A673 (cell line): ENCODE data around the gene SIGLEC10. TPM values are rescaled to one million over a fixed set of nuclear protein-coding genes. Genes with fewer than 3 reads are reported as not detected.

Source experiments
- BruUV-seq: library from RNA; stranded (reverse); fragments of 400-500 nt; replicated peaks from 2 replicates; lab custom pipeline; 2021; lab: Mats Ljungman, UMichigan
- CTCF ChIA-PET: fragments of 300-600 bp; sonication (Branson Sonifier 250); formaldehyde crosslinking; loops from one replicate; lab custom pipeline; 2022; ENCODE audit warnings: antibody characterized with exemption; lab: Charles Lee
- POLR2A ChIA-PET: fragments of 300-600 bp; sonication (Branson Sonifier 250); formaldehyde crosslinking; loops from one replicate; lab custom pipeline; 2022; ENCODE audit warnings: antibody characterized with exemption; ENCODE audit not compliant: low non-redundant PET; lab: Charles Lee
- DNase-seq: peaks from one replicate; pipeline ENCODE4 v3.0.0-alpha.2; 2015; ENCODE audit warnings: low spot score
- H3K27ac ChIP-seq: fragments of 200-600 bp; sonication (generic); 2 replicates; pipeline ENCODE4 v1.5.1; 2016; ENCODE audit warnings: mixed run types, low read depth, mild to moderate bottlenecking, mixed read lengths, antibody characterized with exemption, low read length; ENCODE audit not compliant: poor library complexity, severe bottlenecking
- H3K27me3 ChIP-seq: fragments of 200-600 bp; sonication (generic); replicated peaks from 2 replicates; pipeline ENCODE4 v1.6.1; 2017; ENCODE audit warnings: mixed run types, low read depth, mild to moderate bottlenecking, mixed read lengths, antibody characterized with exemption, low read length; ENCODE audit not compliant: insufficient read depth, poor library complexity
- H3K36me3 ChIP-seq: fragments of 200-600 bp; sonication (generic); 2 replicates; pipeline ENCODE4 v1.6.1; 2016; ENCODE audit warnings: mixed run types, mild to moderate bottlenecking, mixed read lengths, antibody characterized with exemption, low read length; ENCODE audit not compliant: insufficient read depth, poor library complexity, severe bottlenecking
- H3K4me1 ChIP-seq: fragments of 200-600 bp; sonication (generic); 2 replicates; pipeline ENCODE4 v1.6.1; 2017; ENCODE audit warnings: mixed run types, mild to moderate bottlenecking, mixed read lengths, antibody characterized with exemption, low read length; ENCODE audit not compliant: insufficient read depth, poor library complexity, severe bottlenecking
- H3K4me3 ChIP-seq: fragments of 200-600 bp; sonication (generic); 2 replicates; pipeline ENCODE4 v1.5.1; 2016; ENCODE audit warnings: low read depth, mixed run types, mild to moderate bottlenecking, mixed read lengths, low read length; ENCODE audit not compliant: poor library complexity, severe bottlenecking
- H3K9me3 ChIP-seq: fragments of 200-600 bp; sonication (generic); 2 replicates; pipeline ENCODE4 v1.6.1; 2016; ENCODE audit warnings: mixed run types, low read depth, mild to moderate bottlenecking, mixed read lengths, antibody characterized with exemption, low read length; ENCODE audit not compliant: poor library complexity, severe bottlenecking
- CTCF ChIP-seq: fragments of 300-800, 200-600 bp; sonication (generic); conservative IDR thresholded peaks from 2 replicates; pipeline ENCODE4 v1.5.1; 2017; ENCODE audit warnings: low read depth, mild to moderate bottlenecking, antibody characterized with exemption, low read length, moderate library complexity, mixed read lengths
- EZH2 ChIP-seq: fragments of 200-600 bp; sonication (generic); IDR thresholded peaks from 2 replicates; pipeline ENCODE4 v1.6.1; 2017; ENCODE audit warnings: borderline replicate concordance, low read depth, mild to moderate bottlenecking, mixed read lengths, antibody characterized with exemption, low read length; ENCODE audit not compliant: poor library complexity, severe bottlenecking
- intact Hi-C: fragments of 100-400 bp; cut with micrococcal nuclease; formaldehyde crosslinking; loops from one replicate; pipeline ENCODE4 v1.10.0; 2022; ENCODE audit not compliant: unreplicated experiment
- total RNA-seq: library from RNA; stranded (reverse); gene quantifications from 2 replicates; pipeline ENCODE4 v1.2.3, GENCODE V29; 2021

Gene SIGLEC10
- total RNA-seq, 1 experiment from 2014 or later: not detected

- POLR2A ChIA-PET: no interaction called here
- no TSS peak for BruUV-seq
- H3K9me3 ChIP-seq: no peaks in the 10 kb centered on the region
- H3K4me1 ChIP-seq: peaks cover 10% of the 10 kb centered on the region
- no peak overlapping the region for H3K4me3 ChIP-seq
- no peaks in the 10 kb centered on the region for H3K36me3 ChIP-seq
- CTCF ChIA-PET: interaction anchor here (1.1 kb wide), 1 partner anchor 81 kb away, joined by 3 read pairs; no protein-coding TSS in a partner anchor
- no peak overlapping the region for H3K27ac ChIP-seq
- TF ChIP-seq CTCF: no peak
- DNase-seq: no peak
- H3K27me3 ChIP-seq: no peaks in the 10 kb centered on the region
- intact Hi-C loops: no loop called here
Measured at GRCh38 chr19:51391073-51391611, 26.3 kb downstream of the SIGLEC10 start.

- no peak overlapping the region for H3K4me3 ChIP-seq
- no peak for DNase-seq
- TF ChIP-seq EZH2 (no peak), CTCF (no peak)
- POLR2A ChIA-PET: no interaction called here
- CTCF ChIA-PET: no interaction called here
- intact Hi-C loops: no loop called here
- no peaks in the 10 kb centered on the region for H3K27me3 ChIP-seq
- no peaks in the 10 kb centered on the region for H3K36me3 ChIP-seq
- no peak overlapping the region for H3K27ac ChIP-seq
- no peaks in the 10 kb centered on the region for H3K9me3 ChIP-seq
- no TSS peak for BruUV-seq
- H3K4me1 ChIP-seq: no peaks in the 10 kb centered on the region
Measured at GRCh38 chr19:51389143-51389542, 28.3 kb downstream of the SIGLEC10 start.

GRCh38 chr19:51387924-51388389, 29.5 kb downstream of the SIGLEC10 start, which contains the start of gene LIM2:
Gene LIM2 (minus strand): TSS chr19:51387974. CDS start chr19:51387443, 531 bp downstream.
- TF ChIP-seq CTCF (no peak), EZH2 (no peak)
- no TSS peak for BruUV-seq
- H3K36me3 ChIP-seq: no peaks in the 10 kb centered on the region
- no peak within 1 kb of the TSS for H3K4me3 ChIP-seq
- ChIA-PET POLR2A (no interaction called here), CTCF (no interaction called here)
- intact Hi-C loops: no loop called here
- DNase-seq: no peak
- no peaks in the 10 kb centered on the region for H3K27me3 ChIP-seq
- no peak within 1 kb of the TSS for H3K27ac ChIP-seq
- H3K4me1 ChIP-seq: no peaks in the 10 kb centered on the region
- no peaks in the 10 kb centered on the region for H3K9me3 ChIP-seq
